Heart left ventricle (tissue), 16 donors: ENCODE data around the gene NCOA3. TPM values are rescaled to one million over a fixed set of nuclear protein-coding genes. Genes with fewer than 3 reads are reported as not detected.
"Not testable (repeated sequence)": the region's sequence is repeated elsewhere in the genome, so short reads cannot be mapped to it uniquely, and the experiment has no call there.

Experiments used
- ATAC-seq, 4 donors: fragments of 200-7000 bp; cut with Tn5 transposase; one replicate each; pipeline ENCODE4 v1.9.1; 2020 to 2022; ENCODE audit warnings: moderate library complexity in 4 of 4, mild to moderate bottlenecking in 3 of 4, moderate number of reproducible peaks in 1 of 4
- DNase-seq, 5 donors: peaks; one replicate each; pipeline ENCODE4 v3.0.0-alpha.2; 2020
- H3K27ac ChIP-seq, 12 donors: fragments of 200-600 bp; sonication (generic) in 4 of 12; one replicate each; pipeline versions ENCODE4 v1.5.0 to v1.8.0; 2016 to 2022; ENCODE audit warnings: mild to moderate bottlenecking in 2 of 12
- H3K27me3 ChIP-seq, 9 donors: fragments of 200-600 bp; sonication (generic) in 2 of 9; one replicate each; pipeline versions ENCODE4 v1.5.1 to v1.8.0; 2016 to 2022; ENCODE audit warnings: mild to moderate bottlenecking in 3 of 9
- H3K36me3 ChIP-seq, 9 donors: fragments of 200-600 bp; sonication (generic) in 2 of 9; one replicate each; pipeline versions ENCODE4 v1.5.0 to v1.8.0; 2018 to 2022; ENCODE audit warnings: mild to moderate bottlenecking in 2 of 9
- H3K4me1 ChIP-seq, 12 donors: fragments of 200-600 bp; sonication (generic) in 4 of 12; one replicate each; pipeline versions ENCODE4 v1.5.0 to v1.8.0; 2016 to 2022; ENCODE audit warnings: mild to moderate bottlenecking in 3 of 12
- H3K4me3 ChIP-seq, 12 donors: fragments of 200-600 bp; sonication (generic) in 4 of 12; one replicate each; pipeline versions ENCODE4 v1.5.0 to v1.8.0; 2017 to 2022; ENCODE audit warnings: mild to moderate bottlenecking in 9 of 12, moderate library complexity in 4 of 12
- H3K9me3 ChIP-seq, 12 donors: fragments of 200-600 bp; sonication (generic) in 4 of 12; one replicate each; pipeline versions ENCODE4 v1.5.0 to v1.8.0; 2016 to 2022; ENCODE audit warnings: mild to moderate bottlenecking in 1 of 12
- CTCF ChIP-seq, 12 donors: fragments of 200-600 bp; sonication (generic) in 4 of 12; IDR thresholded peaks; one replicate each; pipeline versions ENCODE4 v1.5.0 to v1.8.0; 2018 to 2022; ENCODE audit warnings: antibody characterized with exemption in 12 of 12, mild to moderate bottlenecking in 5 of 12
- POLR2A ChIP-seq, 2 donors: fragments of 450-650 bp; IDR thresholded peaks; one replicate each; pipeline ENCODE4 v1.6.1; 2017; ENCODE audit warnings: antibody characterized with exemption in 2 of 2, mild to moderate bottlenecking in 2 of 2, moderate library complexity in 2 of 2
- WGBS, 4 donors: extraction: QIAGEN DNeasy Blood & Tissue Kit in 2 of 4; methylation state at CpG; one replicate each; pipeline versions ENCODE4 v1.1.5 to v1.1.7; 2013 to 2018; 5-methylcytosine and 5-hydroxymethylcytosine counted together
- intact Hi-C, 10 donors: fragments of 100-400 bp; cut with DNase I; formaldehyde crosslinking; loops; one replicate each; pipeline versions ENCODE4 v1.11.1 to v1.14.2; 2022
- polyA plus RNA-seq, 2 donors: library from polyadenylated mRNA; stranded (reverse); fragments of 200-250 nt; gene quantifications; one replicate each; pipeline ENCODE4 v1.2.3, GENCODE V29; 2013
- total RNA-seq, 9 donors: library from RNA; depleted of rRNA in 2 of 9; stranded (reverse); fragments of >200 nt in 2 of 9; fragmentation: NEBNext Ultra II Directional in 3 of 9; extraction: Animal tissue kit (Norgen Biotek cat#: 25700) in 3 of 9; gene quantifications; one replicate each; pipeline versions ENCODE4 v1.1.0 to v1.2.4, GENCODE V29; 2016 to 2023
- donor health status: ischemic (EF 13 %, LVEDD 7.1; RV severe dilation, severe dysfunction).
- donor health status: healthy with polysubstance abuse.
- donor health status: DM: no; HTN: yes; CAD: no.
- donor health status: DM: no; HTN: no; CAD: no.
- donor health status: ischemic (EF 25% LVEDD 6.9; RV normal size, moderate dysfunction).
- donor health status: ischemic (EF 25% LVEDD 5.7; RV mildly dilated, moderate dysfunction).
- donor health status: healthy.
- donor health status: DM: yes; HTN: yes; CAD: no.
- donor health status: ischemic (EF 35%, LVEDD 5.7; RV mildly dilated, moderate dysfunction).
- donor health status: nonischemic (EF 11% LVEDD 7.7; RV severe dilation, severe dysfunction).
- donor health status: DM: yes; HTN: yes; CAD: no.
- donor health status: PGD.
- donor health status: ischemic (EF 29% LVEDD 5.4; RV normal size, mild dysfunction).
- donor health status: nonischemic (EF 23%, LVEDD 6.1; RV moderate dilation, normal function).

The NCOA3 gene
- total and polyA plus RNA-seq, 11 donors, result 6.7 to 39.3 (median 25.3) TPM

- ATAC-seq, result no peak
- H3K36me3 ChIP-seq, result no peaks in the 10 kb centered on the region
- no peaks in the 10 kb centered on the region for H3K27me3 ChIP-seq
- no peak for DNase-seq
- 93 to 95% (median 95%) methylated on average over 9 of the region's 9 CpGs for WGBS, 4 donors
- H3K4me3 ChIP-seq, result no peak overlapping the region
- H3K9me3 ChIP-seq, result no peaks in the 10 kb centered on the region
- TF ChIP-seq CTCF (IDR thresholded peaks at IDR 0.05), result no peak
- TF ChIP-seq POLR2A (IDR thresholded peaks at IDR 0.05), result no peak
- intact Hi-C loops, result loop anchor here in 1 of 10 donors (10.0 kb wide), 1 partner anchor 45 kb away; the partner anchor contains the start of gene NCOA3
- peaks cover 0 to 19% (median 6%) of the 10 kb centered on the region in 12 donors for H3K4me1 ChIP-seq
- no peak overlapping the region for H3K27ac ChIP-seq
Observed at GRCh38 chr20:47459344-47460073, 42.2 kb upstream of the NCOA3 start.

GRCh38 chr20:47460761-47461112, 41.0 kb upstream of the NCOA3 start:
- H3K27ac ChIP-seq, H3K9me3 ChIP-seq, H3K27me3 ChIP-seq, H3K36me3 ChIP-seq, ATAC-seq, H3K4me3 ChIP-seq, intact Hi-C loops, DNase-seq: not testable (repeated sequence)
- H3K4me1 ChIP-seq, result peaks cover 0 to 23% (median 9%) of the 10 kb centered on the region in 12 donors
- WGBS, 4 donors, result 96 to 99% (median 98%) methylated on average over 6 of the region's 6 CpGs

GRCh38 chr20:47461120-47461685, 40.5 kb upstream of the NCOA3 start:
- DNase-seq (no peak), ATAC-seq (no peak)
- Histone ChIP-seq H3K27me3 (no peaks in the 10 kb centered on the region), H3K36me3 (no peaks in the 10 kb centered on the region), H3K9me3 (no peaks in the 10 kb centered on the region), H3K4me1 (peaks cover 0 to 23% (median 9%) of the 10 kb centered on the region in 12 donors), H3K4me3 (no peak overlapping the region), H3K27ac (no peak overlapping the region)
- WGBS, 4 donors, result 72 to 81% (median 77%) methylated on average over 5 of the region's 5 CpGs
- intact Hi-C loops, result no loop called here
- TF ChIP-seq POLR2A (IDR thresholded peaks at IDR 0.05), result no peak
- no peak for TF ChIP-seq CTCF (IDR thresholded peaks at IDR 0.05)

GRCh38 chr20:47461906-47462305, 39.8 kb upstream of the NCOA3 start:
- DNase-seq, intact Hi-C loops, H3K9me3 ChIP-seq, H3K27ac ChIP-seq, H3K4me3 ChIP-seq, H3K27me3 ChIP-seq, H3K36me3 ChIP-seq, ATAC-seq: not testable (repeated sequence)
- WGBS, 4 donors, result 95 to 98% (median 97%) methylated on average over 5 of the region's 5 CpGs
- peaks cover 0 to 23% (median 9%) of the 10 kb centered on the region in 12 donors for H3K4me1 ChIP-seq

- no peak overlapping the region for H3K4me3 ChIP-seq
- TF ChIP-seq POLR2A (IDR thresholded peaks at IDR 0.05) (no peak), CTCF (IDR thresholded peaks at IDR 0.05) (peak in 10 of 12 donors; percentile 12 to 53 (median 38))
Observed at GRCh38 chr20:47464380-47465101, 37.1 kb upstream of the NCOA3 start.

More at GRCh38 chr20:47464380-47465101, 37.1 kb upstream of the NCOA3 start:
- DNase-seq (peak; percentile 28 to 81 (median 65)), ATAC-seq (peak; percentile 91 to 98 (median 95))
- Histone ChIP-seq H3K27me3 (no peaks in the 10 kb centered on the region), H3K27ac (peak overlapping the region in 11 of 12 donors; percentile 12 to 69 (median 50)), H3K4me1 (peaks cover 0 to 23% (median 9%) of the 10 kb centered on the region in 12 donors), H3K36me3 (no peaks in the 10 kb centered on the region), H3K9me3 (no peaks in the 10 kb centered on the region)
- intact Hi-C loops, result no loop called here
- 49 to 61% (median 50%) methylated on average over 11 of the region's 11 CpGs for WGBS, 4 donors
